ENCODE measurements around the gene DHFR. TPM values are rescaled to one million over a fixed set of nuclear protein-coding genes. Genes with fewer than 3 reads are reported as not detected.

Gene DHFR
- total and polyA plus RNA-seq, 9 of the 15 experiments (the other 6 are each of a cell fraction or from before 2014, with no cell fraction given): 45.6 to 176 (median 97.7) TPM

DNA sequence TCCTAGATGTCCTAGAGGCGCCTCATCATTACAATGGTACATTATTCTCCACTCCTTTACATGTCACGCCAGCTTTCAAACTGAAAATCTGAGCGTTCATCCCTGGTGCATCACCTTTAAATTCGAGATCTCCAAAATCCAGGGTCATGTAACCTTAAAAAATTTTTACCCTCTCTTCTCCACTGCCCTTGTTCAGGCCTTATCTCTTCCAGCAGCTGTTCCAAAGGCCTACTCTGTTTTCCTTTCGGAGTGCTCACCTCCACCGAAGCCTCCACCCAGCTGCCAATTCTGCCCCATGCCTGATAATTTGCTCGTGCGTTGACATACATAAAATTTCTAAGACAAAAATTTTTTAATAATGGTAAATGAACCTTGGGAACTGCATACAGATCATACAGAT is 1.3 kb downstream of the DHFR start (continued):
- no peak for TF ChIP-seq PHF21A (IDR thresholded peaks at IDR 0.05; ENCODE audit: borderline replicate concordance, low read depth)
- TF ChIP-seq STAG1 (CRISPR knock-in tag; IDR thresholded peaks at IDR 0.05; ENCODE audit: borderline replicate concordance): no peak
- TF ChIP-seq PTBP1 (IDR thresholded peaks at IDR 0.05; ENCODE audit: low read depth, low read length): no peak
- TF ChIP-seq, protein P1, sequence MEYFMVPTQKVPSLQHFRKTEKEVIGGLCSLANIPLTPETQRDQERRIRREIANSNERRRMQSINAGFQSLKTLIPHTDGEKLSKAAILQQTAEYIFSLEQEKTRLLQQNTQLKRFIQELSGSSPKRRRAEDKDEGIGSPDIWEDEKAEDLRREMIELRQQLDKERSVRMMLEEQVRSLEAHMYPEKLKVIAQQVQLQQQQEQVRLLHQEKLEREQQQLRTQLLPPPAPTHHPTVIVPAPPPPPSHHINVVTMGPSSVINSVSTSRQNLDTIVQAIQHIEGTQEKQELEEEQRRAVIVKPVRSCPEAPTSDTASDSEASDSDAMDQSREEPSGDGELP (CRISPR knock-in tag; IDR thresholded peaks at IDR 0.05; ENCODE audit: borderline replicate concordance): peak; percentile 58
- no peak for TF ChIP-seq ARID3B (CRISPR knock-in tag; IDR thresholded peaks at IDR 0.05; ENCODE audit: borderline replicate concordance)
- no peak for TF ChIP-seq MAZ (CRISPR knock-in tag; conservative IDR thresholded peaks at IDR 0.05 in 1 of 2, IDR thresholded peaks at IDR 0.05 in 1 of 2)
- no peak for TF ChIP-seq ZNF436 (CRISPR knock-in tag; IDR thresholded peaks at IDR 0.05)
- 0 out of 3 replicates have a peak, but pooled peaks of 1 of the 2 experiments have one; percentile 14 for TF ChIP-seq CBX3 (IDR thresholded peaks at IDR 0.05; ENCODE audit: borderline replicate concordance in 1 of 2, low read length in 2 of 2)
- no peak; a peak in 1 of 4 replicates for TF ChIP-seq ZMIZ1 (IDR thresholded peaks at IDR 0.05; ENCODE audit: low read depth in 2 of 2, low read length in 2 of 2)
- TF ChIP-seq ZNF668 (CRISPR knock-in tag; IDR thresholded peaks at IDR 0.05): no peak
- no peak for TF ChIP-seq TAF1 (IDR thresholded peaks at IDR 0.05; ENCODE audit: control insufficient read depth, extremely low read depth, insufficient read depth, low read length, severe bottlenecking)
- TF ChIP-seq STAT5B (CRISPR knock-in tag; IDR thresholded peaks at IDR 0.05): no peak
- no peak for TF ChIP-seq SNRNP70 (optimal IDR thresholded peaks at IDR 0.05; ENCODE audit: low read depth, low read length)
- no peak for TF ChIP-seq MIER1 (IDR thresholded peaks at IDR 0.05; ENCODE audit: low read depth)
- TF ChIP-seq NCOR1 (IDR thresholded peaks at IDR 0.05): peak; percentile 70
- TF ChIP-seq TCF3 (CRISPR knock-in tag; IDR thresholded peaks at IDR 0.05): peak; percentile 80
- no peak for TF ChIP-seq ZNF224 (CRISPR knock-in tag; IDR thresholded peaks at IDR 0.05)
- peak; percentile 72 for TF ChIP-seq TEAD4 (IDR thresholded peaks at IDR 0.05; ENCODE audit: low read length)
- no peak for TF ChIP-seq TEAD4 (CRISPR knock-in tag; IDR thresholded peaks at IDR 0.05; ENCODE audit: borderline replicate concordance)
- TF ChIP-seq ZNF586 (CRISPR knock-in tag; conservative IDR thresholded peaks at IDR 0.05): no peak
- TF ChIP-seq NFIC (IDR thresholded peaks at IDR 0.05): peak; percentile 42; the same call in 1 of the 2 replicates
- no peak for TF ChIP-seq ZNF280A (IDR thresholded peaks at IDR 0.05; ENCODE audit: low read depth, partially characterized antibody)
- TF ChIP-seq SETDB1 (IDR thresholded peaks at IDR 0.05; ENCODE audit: low read length): no peak
